Smooth muscle cell (in vitro differentiated cells): ENCODE results near the gene TANC1. TPM values are rescaled to one million over a fixed set of nuclear protein-coding genes. Genes with fewer than 3 reads are reported as not detected.
A peak's percentile ranks its signal among the peaks of the same experiment; 100 is the strongest.

Experiments used
- DNase-seq: peaks from one replicate; lab custom pipeline; 2025; ENCODE audit not compliant: unreplicated experiment; lab: John Stamatoyannopoulos, UW
- H2AFZ ChIP-seq: fragments of 200-600 bp; sonication (generic); 2 replicates; pipeline ENCODE4 v1.6.0; 2016; ENCODE audit warnings: antibody characterized with exemption, low read depth, mild to moderate bottlenecking
- H3F3A ChIP-seq: fragments of 200-600 bp; sonication (generic); 2 replicates; pipeline ENCODE4 v1.6.0; 2017; ENCODE audit warnings: antibody characterized with exemption, low read depth
- H3K27ac ChIP-seq: fragments of 200-600 bp; sonication (generic); 2 replicates; pipeline ENCODE4 v1.5.1; 2016; ENCODE audit warnings: low read depth, mild to moderate bottlenecking
- H3K27me3 ChIP-seq: fragments of 200-600 bp; sonication (generic); 2 replicates; pipeline ENCODE4 v1.6.1; 2016; ENCODE audit warnings: low read depth, mild to moderate bottlenecking
- H3K36me3 ChIP-seq: fragments of 200-600 bp; sonication (generic); 2 replicates; pipeline ENCODE4 v1.5.1; 2016; ENCODE audit warnings: low read depth
- H3K4me1 ChIP-seq: fragments of 200-600 bp; sonication (generic); 2 replicates; pipeline ENCODE4 v1.5.1; 2016; ENCODE audit warnings: low read depth
- H3K4me2 ChIP-seq: fragments of 200-600 bp; sonication (generic); 2 replicates; pipeline ENCODE4 v1.6.0; 2016; ENCODE audit warnings: mild to moderate bottlenecking
- H3K4me3 ChIP-seq: fragments of 200-600 bp; sonication (generic); 2 replicates; pipeline ENCODE4 v1.5.1; 2016; ENCODE audit warnings: mild to moderate bottlenecking
- H3K79me2 ChIP-seq: fragments of 200-600 bp; sonication (generic); 2 replicates; pipeline ENCODE4 v1.6.0; 2016; ENCODE audit warnings: low read depth, mild to moderate bottlenecking
- H3K9ac ChIP-seq: fragments of 200-600 bp; sonication (generic); 2 replicates; pipeline ENCODE4 v1.6.0; 2016; ENCODE audit warnings: low read depth
- H3K9me3 ChIP-seq: fragments of 200-600 bp; sonication (generic); replicated peaks from 2 replicates; pipeline ENCODE4 v1.5.1; 2016; ENCODE audit warnings: low read depth
- H4K20me1 ChIP-seq: fragments of 200-600 bp; sonication (generic); 2 replicates; pipeline ENCODE4 v1.6.0; 2016; ENCODE audit warnings: low read depth
- CTCF ChIP-seq: fragments of 200-600 bp; sonication (generic); IDR thresholded peaks from 2 replicates; pipeline ENCODE4 v1.5.1; 2017; ENCODE audit warnings: borderline replicate concordance, mild to moderate bottlenecking, antibody characterized with exemption; ENCODE audit not compliant: insufficient read depth, poor library complexity, severe bottlenecking
- WGBS: methylation state at CpG from one replicate; pipeline ENCODE4 v1.1.7; 2016; ENCODE audit warnings: low lambda C conversion rate; 5-methylcytosine and 5-hydroxymethylcytosine counted together
- polyA plus RNA-seq: library from polyadenylated mRNA; unstranded; fragments of >200 nt; fragmentation: Nextera tagmentation; extraction: Ambion mirVana; gene quantifications from 2 replicates; pipeline ENCODE4 v1.2.1, GENCODE V29; 2016
- total RNA-seq: library from RNA; depleted of rRNA; stranded (reverse); fragments of >200 nt; gene quantifications from 2 replicates; pipeline ENCODE4 v1.2.3, GENCODE V29; 2014

TANC1 gene
- total and polyA plus RNA-seq, 2 experiments from 2014 or later = 9.1 to 30.8 TPM

- Histone ChIP-seq H3K4me1 (peaks cover 12% of the 10 kb centered on the region), H4K20me1 (peaks cover 96% of the 10 kb centered on the region), H3K27me3 (no peaks in the 10 kb centered on the region), H2AFZ (no peak overlapping the region), H3K4me2 (no peak overlapping the region), H3K4me3 (no peak overlapping the region), H3K9ac (no peak overlapping the region), H3F3A (peaks cover 14% of the 10 kb centered on the region), H3K9me3 (no peaks in the 10 kb centered on the region), H3K36me3 (no peaks in the 10 kb centered on the region), H3K27ac (no peak overlapping the region), H3K79me2 (peaks cover 45% of the 10 kb centered on the region)
- no peak for TF ChIP-seq CTCF
- WGBS = 96% methylated on average over 1 of the region's 1 CpG
- DNase-seq = no peak
Measured at GRCh38 chr2:159028776-159029175, 60.3 kb downstream of the TANC1 start.

GRCh38 chr2:159029936-159030335 is 61.5 kb downstream of the TANC1 start:
- H3K9me3 ChIP-seq = no peaks in the 10 kb centered on the region
- no peak overlapping the region for H3K9ac ChIP-seq
- H4K20me1 ChIP-seq = peaks cover 98% of the 10 kb centered on the region
- no peak for TF ChIP-seq CTCF
- peaks cover 14% of the 10 kb centered on the region for H3F3A ChIP-seq
- WGBS = 28% methylated on average over 2 of the region's 2 CpGs
- H3K27ac ChIP-seq = peak overlapping the region; percentile 61
- H2AFZ ChIP-seq = no peak overlapping the region
- no peak overlapping the region for H3K4me3 ChIP-seq
- H3K36me3 ChIP-seq = no peaks in the 10 kb centered on the region
- peaks cover 12% of the 10 kb centered on the region for H3K4me1 ChIP-seq
- H3K4me2 ChIP-seq = no peak overlapping the region
- no peak for DNase-seq
- H3K79me2 ChIP-seq = peaks cover 52% of the 10 kb centered on the region
- H3K27me3 ChIP-seq = no peaks in the 10 kb centered on the region

DNA sequence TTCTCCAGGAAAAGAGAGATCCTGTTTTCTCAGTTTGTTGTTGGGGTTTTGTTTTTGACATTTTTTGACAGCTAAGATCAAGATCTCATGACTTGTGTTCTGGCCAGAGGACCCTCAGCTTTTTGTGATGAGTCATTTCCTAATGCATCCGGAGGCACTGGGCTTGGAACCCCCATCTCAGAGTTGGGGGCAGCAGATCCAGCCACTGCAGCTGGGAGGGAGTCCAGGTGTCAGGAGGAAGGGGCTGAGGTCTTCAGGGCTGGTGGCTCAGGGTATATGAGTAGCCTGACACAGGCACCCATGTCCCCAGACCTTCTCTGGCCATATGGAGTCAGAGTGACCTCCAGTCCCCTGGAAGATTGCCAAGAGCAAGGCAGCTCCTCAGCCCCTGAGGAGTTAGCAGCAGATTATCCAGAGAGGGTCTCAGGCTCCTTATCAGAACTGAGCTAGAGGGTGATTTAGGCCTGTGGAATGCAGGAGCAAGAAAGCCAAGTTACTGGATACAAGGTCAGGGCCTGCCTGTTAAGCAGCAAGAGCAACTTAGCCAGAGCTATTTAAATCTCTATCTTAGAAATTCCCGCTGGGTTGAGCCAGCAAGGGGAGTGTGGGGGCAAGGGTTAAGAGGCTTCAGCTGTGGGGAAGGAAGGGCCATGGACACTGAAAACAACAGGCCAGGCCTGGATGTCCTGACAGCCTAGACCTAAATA is 62.4 kb downstream of the TANC1 start:
- no peak for TF ChIP-seq CTCF
- Histone ChIP-seq H3F3A (peaks cover 14% of the 10 kb centered on the region), H3K27me3 (no peaks in the 10 kb centered on the region), H3K79me2 (peaks cover 61% of the 10 kb centered on the region), H3K4me3 (no peak overlapping the region), H2AFZ (no peak overlapping the region), H3K4me2 (peak overlapping the region; percentile 51), H3K9me3 (no peaks in the 10 kb centered on the region), H3K9ac (no peak overlapping the region), H3K4me1 (peaks cover 20% of the 10 kb centered on the region), H4K20me1 (peaks cover 98% of the 10 kb centered on the region), H3K36me3 (no peaks in the 10 kb centered on the region), H3K27ac (peak overlapping the region; percentile 61)
- WGBS = 2% methylated on average over 2 of the region's 2 CpGs
- DNase-seq = no peak

GRCh38 chr2:159032146-159032545 is 63.7 kb downstream of the TANC1 start:
- Histone ChIP-seq H3K4me2 (peak overlapping the region; percentile 51), H3K9ac (no peak overlapping the region), H3K27ac (peak overlapping the region; percentile 61), H3K4me3 (no peak overlapping the region), H3K4me1 (peaks cover 20% of the 10 kb centered on the region), H3K27me3 (no peaks in the 10 kb centered on the region), H2AFZ (no peak overlapping the region), H3K9me3 (no peaks in the 10 kb centered on the region), H4K20me1 (peaks cover 86% of the 10 kb centered on the region), H3K36me3 (no peaks in the 10 kb centered on the region), H3F3A (peaks cover 14% of the 10 kb centered on the region), H3K79me2 (peaks cover 58% of the 10 kb centered on the region)
- no peak for DNase-seq
- WGBS = 52% methylated on average over 3 of the region's 3 CpGs
- no peak for TF ChIP-seq CTCF
